Activated naive CD8-positive, alpha-beta T cell treated with anti-CD3 and anti-CD28 coated beads, Interleukin-2, amount 50 U/mL, for 24 hours (primary cell): ENCODE data around the gene CEACAM6.
"Not testable (repeated sequence)": the region's sequence is repeated elsewhere in the genome, so short reads cannot be mapped to it uniquely, and the experiment has no call there.

Experiments used
- ATAC-seq: fragments of 150-1000 bp; cut with Tn5 transposase; one replicate; pipeline ENCODE4 v1.10.0; 2021
- DNase-seq: peaks from one replicate; pipeline ENCODE4 v3.0.0; 2021
- H3K27ac Mint-ChIP-seq: one replicate; pipeline ENCODE4 v1.8.0; 2021; ENCODE audit warnings: mild to moderate bottlenecking, mixed read lengths
- H3K27me3 Mint-ChIP-seq: one replicate; pipeline ENCODE4 v1.8.0; 2021; ENCODE audit warnings: mixed read lengths
- H3K36me3 Mint-ChIP-seq: one replicate; pipeline ENCODE4 v1.8.0; 2021; ENCODE audit warnings: low read depth, mixed read lengths
- H3K4me1 Mint-ChIP-seq: one replicate; pipeline ENCODE4 v1.8.0; 2021; ENCODE audit warnings: mixed read lengths
- H3K4me3 Mint-ChIP-seq: one replicate; pipeline ENCODE4 v1.8.0; 2021; ENCODE audit warnings: mild to moderate bottlenecking, moderate library complexity, mixed read lengths
- H3K9me3 Mint-ChIP-seq: one replicate; pipeline ENCODE4 v1.8.0; 2021; ENCODE audit warnings: mixed read lengths

CEACAM6 gene

DNA sequence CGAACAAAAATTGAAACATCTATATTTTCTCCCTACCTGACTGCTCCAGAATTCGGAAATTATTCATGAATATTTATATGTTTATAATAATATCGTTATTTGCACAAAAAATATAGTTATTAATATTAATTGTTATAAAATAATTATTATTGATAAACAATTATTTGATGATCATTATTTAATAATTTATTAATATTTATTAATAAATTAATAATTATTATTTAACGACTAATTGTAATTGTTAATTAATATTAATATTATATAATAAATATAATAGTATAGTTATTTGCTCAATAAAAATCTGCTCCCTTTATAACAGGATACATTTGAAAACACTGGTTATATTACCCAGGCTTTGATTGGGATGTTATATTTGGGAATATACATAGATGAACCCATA is 14.3 kb downstream of the CEACAM6 start:
- Mint-ChIP-seq H3K4me1 (peaks cover 24% of the 10 kb centered on the region), H3K27ac (no peak overlapping the region), H3K36me3 (no peaks in the 10 kb centered on the region), H3K4me3 (no peak overlapping the region), H3K27me3 (peaks cover 56% of the 10 kb centered on the region), H3K9me3 (no peaks in the 10 kb centered on the region)
- ATAC-seq (no peak), DNase-seq (no peak)

DNA sequence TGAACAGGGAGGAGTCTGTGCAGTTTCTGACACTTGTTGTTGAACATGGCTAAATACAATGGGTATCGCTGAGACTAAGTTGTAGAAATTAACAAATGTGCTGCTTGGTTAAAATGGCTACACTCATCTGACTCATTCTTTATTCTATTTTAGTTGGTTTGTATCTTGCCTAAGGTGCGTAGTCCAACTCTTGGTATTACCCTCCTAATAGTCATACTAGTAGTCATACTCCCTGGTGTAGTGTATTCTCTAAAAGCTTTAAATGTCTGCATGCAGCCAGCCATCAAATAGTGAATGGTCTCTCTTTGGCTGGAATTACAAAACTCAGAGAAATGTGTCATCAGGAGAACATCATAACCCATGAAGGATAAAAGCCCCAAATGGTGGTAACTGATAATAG is 16.1 kb downstream of the CEACAM6 start:
- H3K4me3 Mint-ChIP-seq, result no peak overlapping the region
- peaks cover 59% of the 10 kb centered on the region for H3K27me3 Mint-ChIP-seq
- peaks cover 33% of the 10 kb centered on the region for H3K4me1 Mint-ChIP-seq
- ATAC-seq (no peak), DNase-seq (no peak)
- no peaks in the 10 kb centered on the region for H3K9me3 Mint-ChIP-seq
- H3K36me3 Mint-ChIP-seq, result no peaks in the 10 kb centered on the region
- no peak overlapping the region for H3K27ac Mint-ChIP-seq

DNA sequence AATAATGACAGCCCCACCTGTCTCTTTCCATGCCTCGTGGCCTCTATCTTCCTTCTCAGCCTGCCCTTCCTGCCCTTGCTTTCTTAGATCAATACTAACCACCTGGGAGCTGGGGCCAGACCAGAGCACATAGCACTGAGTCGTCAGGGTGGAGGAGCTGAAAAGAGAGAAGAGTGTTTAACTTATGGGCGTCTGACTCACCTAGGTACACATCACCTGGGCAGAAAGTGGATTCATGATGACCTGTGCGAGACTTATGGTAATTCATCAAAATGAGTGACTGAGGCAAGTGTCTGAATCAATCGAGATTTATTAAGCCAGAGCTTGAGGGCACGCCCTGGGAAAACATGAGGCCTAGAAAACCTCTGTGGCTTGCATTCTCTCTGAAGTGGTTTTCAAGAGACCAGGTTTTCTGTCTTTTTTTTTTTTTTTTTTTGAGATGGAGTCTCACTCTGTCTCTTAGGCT is 19.2 kb downstream of the CEACAM6 start:
- peak overlapping the region; percentile 79 for H3K27ac Mint-ChIP-seq
- peak; percentile 80 for ATAC-seq
- H3K4me1 Mint-ChIP-seq, result peaks cover 33% of the 10 kb centered on the region
- H3K36me3 Mint-ChIP-seq, result no peaks in the 10 kb centered on the region
- peak; percentile 36 for DNase-seq
- peaks cover 75% of the 10 kb centered on the region for H3K27me3 Mint-ChIP-seq
- H3K4me3 Mint-ChIP-seq, result peak overlapping the region; percentile 30
- H3K9me3 Mint-ChIP-seq, result no peaks in the 10 kb centered on the region

DNA sequence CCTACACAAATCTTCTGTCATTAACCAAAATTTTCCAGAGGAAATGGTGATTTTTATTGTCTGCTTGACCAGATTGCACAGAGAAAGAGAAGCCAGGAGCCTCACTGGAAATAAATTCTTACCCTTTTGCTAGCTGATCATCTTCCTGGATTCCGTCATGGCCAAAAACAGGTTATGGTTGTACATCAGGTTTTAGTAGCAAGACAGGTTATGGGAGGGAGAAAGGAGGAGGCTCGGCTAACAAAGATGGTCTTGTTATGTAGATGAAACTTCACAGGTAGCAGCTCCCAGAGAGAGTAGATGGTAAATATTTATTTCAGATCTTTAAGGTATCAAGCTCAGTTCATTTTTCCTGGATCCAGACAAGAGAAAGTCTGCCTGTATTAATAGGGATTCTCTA is 21.4 kb downstream of the CEACAM6 start:
- no peaks in the 10 kb centered on the region for H3K36me3 Mint-ChIP-seq
- H3K9me3 Mint-ChIP-seq, result no peaks in the 10 kb centered on the region
- ATAC-seq (no peak), DNase-seq (no peak)
- H3K27me3 Mint-ChIP-seq, result peaks cover 80% of the 10 kb centered on the region
- H3K4me1 Mint-ChIP-seq, result peaks cover 33% of the 10 kb centered on the region
- no peak overlapping the region for H3K27ac Mint-ChIP-seq
- no peak overlapping the region for H3K4me3 Mint-ChIP-seq

DNA sequence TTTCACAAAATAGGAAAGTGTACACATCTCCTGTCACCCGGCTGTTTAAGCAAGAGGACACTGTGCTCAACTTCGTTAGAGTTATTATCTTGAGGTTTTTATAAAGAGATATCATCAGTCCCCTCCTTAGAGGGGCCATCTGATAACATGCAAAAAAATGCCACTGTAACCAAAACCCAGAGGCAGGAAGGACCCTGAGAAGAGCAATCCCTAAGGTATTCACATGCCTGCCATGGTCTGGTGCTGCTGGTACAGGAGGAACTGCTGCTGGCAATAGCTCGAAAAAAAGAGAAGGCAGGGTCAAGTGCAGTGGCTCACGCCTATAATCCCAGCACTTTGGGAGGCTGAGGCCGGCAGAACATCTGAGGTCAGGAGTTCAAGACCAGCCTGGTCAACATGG is 28.3 kb downstream of the CEACAM6 start:
- Mint-ChIP-seq H3K36me3 (no peaks in the 10 kb centered on the region), H3K4me1 (peaks cover 17% of the 10 kb centered on the region), H3K4me3 (no peak overlapping the region), H3K9me3 (no peaks in the 10 kb centered on the region), H3K27ac (no peak overlapping the region), H3K27me3 (peaks cover 73% of the 10 kb centered on the region)
- ATAC-seq (no peak), DNase-seq (no peak)

DNA sequence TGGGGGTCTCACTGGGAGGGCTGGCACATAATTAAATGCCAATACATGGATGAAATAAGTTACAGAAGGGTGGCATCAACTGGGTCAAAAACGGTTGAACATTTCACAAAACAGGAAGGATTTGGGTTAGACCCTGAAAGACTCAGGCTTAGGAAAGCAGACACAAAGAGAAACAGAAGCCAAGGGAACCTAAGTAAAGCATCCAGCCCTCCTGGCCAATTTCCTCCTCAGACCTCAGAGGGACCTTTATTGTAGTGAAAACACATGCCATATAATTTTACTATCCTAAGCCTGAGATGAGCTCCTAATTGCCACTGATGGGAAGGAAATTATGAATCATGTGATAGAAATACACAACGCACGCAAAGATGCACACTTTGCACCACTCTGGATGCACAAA is 29.0 kb downstream of the CEACAM6 start:
- DNase-seq (no peak), ATAC-seq (no peak)
- Mint-ChIP-seq H3K27ac (no peak overlapping the region), H3K36me3 (no peaks in the 10 kb centered on the region), H3K27me3 (peaks cover 71% of the 10 kb centered on the region), H3K9me3 (no peaks in the 10 kb centered on the region), H3K4me1 (peaks cover 17% of the 10 kb centered on the region), H3K4me3 (no peak overlapping the region)

DNA sequence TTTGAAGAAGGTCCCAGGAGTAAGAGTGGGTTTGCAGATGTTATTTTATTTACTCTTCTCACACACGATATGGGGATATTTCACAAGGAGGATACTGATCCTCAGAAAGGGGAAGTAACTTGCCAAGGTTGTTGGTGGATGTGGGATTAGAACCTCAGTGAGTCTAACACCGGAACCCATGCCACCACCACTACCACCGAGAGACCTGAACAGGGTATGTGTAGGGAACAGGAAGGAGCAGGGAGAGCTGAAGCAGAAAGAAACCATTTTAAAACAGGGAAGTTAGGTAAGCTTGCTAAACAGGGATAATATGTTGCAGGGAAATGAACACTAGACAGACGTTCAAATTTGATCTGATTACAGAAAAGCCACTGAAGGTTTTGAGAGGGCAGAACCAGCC is 29.4 kb downstream of the CEACAM6 start:
- H3K27ac Mint-ChIP-seq, result no peak overlapping the region
- no peak overlapping the region for H3K4me3 Mint-ChIP-seq
- no peak for ATAC-seq

DNA sequence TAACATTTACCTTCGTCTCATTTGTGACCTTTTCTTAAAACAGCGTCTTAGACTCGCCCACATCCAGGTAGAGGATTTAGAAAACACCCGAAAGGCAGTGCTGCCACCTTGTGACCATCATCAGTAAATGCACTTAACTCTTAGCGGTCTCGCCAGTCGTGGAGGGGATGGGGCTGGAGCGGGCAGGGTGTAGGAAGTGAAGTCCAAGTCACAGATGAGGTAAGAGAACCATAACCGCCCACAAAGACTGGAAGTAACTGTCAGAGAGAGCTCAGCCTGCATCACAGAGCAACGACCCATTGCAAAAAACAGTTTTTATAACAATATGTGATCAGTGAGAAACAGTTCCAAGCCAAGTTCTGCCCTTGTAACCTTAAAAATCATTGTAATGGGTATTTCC is 30.3 kb downstream of the CEACAM6 start:
- Mint-ChIP-seq H3K27ac (peak overlapping the region; percentile 26), H3K36me3 (no peaks in the 10 kb centered on the region), H3K9me3 (no peaks in the 10 kb centered on the region), H3K4me1 (peaks cover 17% of the 10 kb centered on the region), H3K27me3 (peaks cover 63% of the 10 kb centered on the region), H3K4me3 (peak overlapping the region; percentile 3)
- DNase-seq (peak; percentile 68), ATAC-seq (peak; percentile 85)

More for the DNA sequence above, 29.4 kb downstream of the CEACAM6 start:
- no peaks in the 10 kb centered on the region for H3K9me3 Mint-ChIP-seq
- no peak for DNase-seq
- peaks cover 69% of the 10 kb centered on the region for H3K27me3 Mint-ChIP-seq
- peaks cover 17% of the 10 kb centered on the region for H3K4me1 Mint-ChIP-seq
- H3K36me3 Mint-ChIP-seq, result no peaks in the 10 kb centered on the region

DNA sequence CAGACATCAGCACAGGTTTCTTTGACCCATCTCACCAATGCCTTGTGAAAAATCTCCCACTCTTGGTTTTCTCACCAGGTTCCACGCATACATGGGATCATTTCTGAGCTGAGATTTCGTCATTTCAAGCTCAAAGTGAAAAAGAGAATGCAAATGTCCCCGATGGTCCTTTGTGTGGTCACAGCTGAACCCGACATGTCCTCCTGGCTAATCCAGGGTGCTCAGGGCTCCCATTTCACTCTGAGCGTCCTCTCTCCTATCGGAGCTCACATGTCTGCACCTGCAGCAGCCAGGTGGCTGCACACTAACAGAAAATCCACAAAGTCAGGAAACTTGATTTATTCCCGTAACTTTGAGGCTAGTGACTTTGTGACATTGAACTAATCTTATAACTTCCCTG is 31.7 kb downstream of the CEACAM6 start:
- ATAC-seq (no peak), DNase-seq (no peak)
- H3K4me1 Mint-ChIP-seq, result peaks cover 17% of the 10 kb centered on the region
- H3K27ac Mint-ChIP-seq, result no peak overlapping the region
- no peaks in the 10 kb centered on the region for H3K9me3 Mint-ChIP-seq
- no peaks in the 10 kb centered on the region for H3K36me3 Mint-ChIP-seq
- no peak overlapping the region for H3K4me3 Mint-ChIP-seq
- peaks cover 60% of the 10 kb centered on the region for H3K27me3 Mint-ChIP-seq

DNA sequence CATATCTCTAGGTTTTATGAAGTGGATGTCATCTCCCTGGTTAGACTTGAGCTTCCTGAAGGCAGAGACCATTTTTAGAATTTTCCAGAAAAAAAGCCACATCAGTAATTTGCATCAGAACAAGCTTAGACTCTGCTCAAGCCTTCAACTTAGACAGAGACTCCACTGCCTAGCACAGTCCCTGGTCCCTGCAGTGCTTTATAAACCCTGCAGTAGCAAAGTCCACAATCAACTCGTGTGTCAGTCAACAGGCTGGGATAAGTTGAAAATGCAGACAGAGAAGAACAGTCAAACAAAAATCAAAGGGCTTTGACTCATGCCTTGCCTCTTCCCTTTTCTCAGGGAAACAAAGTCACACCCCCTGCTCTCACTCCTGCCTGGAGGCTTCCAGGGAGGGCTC is 33.2 kb downstream of the CEACAM6 start:
- Mint-ChIP-seq H3K27me3 (peaks cover 63% of the 10 kb centered on the region), H3K4me1 (peaks cover 17% of the 10 kb centered on the region)
- DNase-seq, H3K4me3 Mint-ChIP-seq, H3K9me3 Mint-ChIP-seq, H3K36me3 Mint-ChIP-seq, H3K27ac Mint-ChIP-seq, ATAC-seq: not testable (repeated sequence)

DNA sequence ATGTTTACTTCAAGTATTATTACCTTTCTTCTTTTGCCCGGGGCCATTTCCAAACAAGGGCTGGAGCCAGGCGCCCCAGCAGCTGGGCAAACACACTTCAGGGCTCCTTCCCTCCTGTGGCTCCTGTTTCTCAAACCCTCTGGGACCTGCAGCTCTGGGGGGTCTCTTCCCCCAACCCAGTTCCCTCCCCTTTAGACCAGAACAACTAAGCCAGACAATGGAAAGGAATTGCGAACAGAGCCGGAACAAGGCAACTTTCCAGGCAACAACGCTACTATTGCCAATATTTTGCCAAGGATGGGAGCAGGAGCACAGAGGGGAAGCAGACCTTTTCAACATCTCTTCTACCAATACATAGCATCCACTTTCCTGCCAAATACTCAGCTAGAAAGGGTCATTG is 33.7 kb downstream of the CEACAM6 start:
- H3K9me3 Mint-ChIP-seq, H3K27ac Mint-ChIP-seq, H3K4me3 Mint-ChIP-seq, DNase-seq, ATAC-seq, H3K36me3 Mint-ChIP-seq: not testable (repeated sequence)
- H3K4me1 Mint-ChIP-seq, result peaks cover 17% of the 10 kb centered on the region
- H3K27me3 Mint-ChIP-seq, result peaks cover 63% of the 10 kb centered on the region

DNA sequence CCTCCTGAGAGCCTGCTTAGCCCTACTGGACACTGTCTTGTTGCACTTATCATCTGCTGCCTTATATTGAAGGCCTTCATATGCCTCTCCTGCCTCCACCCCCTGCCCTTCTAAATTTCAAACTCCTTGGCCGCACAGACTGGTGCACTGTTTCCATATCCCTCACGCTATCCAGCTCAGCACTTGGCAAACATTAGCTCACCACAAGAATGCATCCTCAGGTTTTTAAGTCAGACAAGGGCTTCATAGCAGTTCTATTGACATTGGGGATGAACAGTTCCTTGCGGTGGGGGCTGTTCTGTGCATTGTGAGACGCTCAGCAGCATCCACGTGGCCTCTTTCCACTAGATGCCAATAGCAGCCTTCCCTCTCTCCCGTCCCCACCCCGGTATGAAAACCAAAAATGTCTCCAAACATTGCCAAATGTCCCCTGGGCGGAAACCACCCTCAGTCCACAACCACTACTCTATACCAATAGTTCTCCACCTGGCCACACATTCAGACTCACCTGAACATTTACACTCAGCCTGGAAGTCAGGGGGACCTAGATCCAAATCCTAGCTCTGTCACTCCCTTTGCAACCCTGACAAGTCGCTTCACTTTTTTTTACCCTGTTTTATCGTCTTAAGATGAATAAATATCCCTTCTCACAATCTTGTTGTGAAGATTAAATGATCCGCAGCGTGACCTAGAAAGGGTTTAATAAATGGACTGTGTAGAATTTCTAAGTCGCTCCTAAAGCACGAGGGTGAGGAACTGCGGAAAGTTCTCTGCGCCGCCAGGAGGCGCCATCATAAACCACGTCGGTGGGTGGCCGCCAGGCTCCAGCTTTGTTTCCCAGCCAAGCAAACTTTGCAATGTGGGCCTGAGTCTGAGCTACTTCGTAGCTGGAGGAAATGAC is 37.4 kb downstream of the CEACAM6 start:
- peaks cover 42% of the 10 kb centered on the region for H3K27me3 Mint-ChIP-seq
- H3K27ac Mint-ChIP-seq, result no peak overlapping the region
- H3K4me3 Mint-ChIP-seq, result no peak overlapping the region
- H3K9me3 Mint-ChIP-seq, result no peaks in the 10 kb centered on the region
- no peaks in the 10 kb centered on the region for H3K4me1 Mint-ChIP-seq
- H3K36me3 Mint-ChIP-seq, result no peaks in the 10 kb centered on the region
- ATAC-seq (no peak), DNase-seq (peak; percentile 64)

DNA sequence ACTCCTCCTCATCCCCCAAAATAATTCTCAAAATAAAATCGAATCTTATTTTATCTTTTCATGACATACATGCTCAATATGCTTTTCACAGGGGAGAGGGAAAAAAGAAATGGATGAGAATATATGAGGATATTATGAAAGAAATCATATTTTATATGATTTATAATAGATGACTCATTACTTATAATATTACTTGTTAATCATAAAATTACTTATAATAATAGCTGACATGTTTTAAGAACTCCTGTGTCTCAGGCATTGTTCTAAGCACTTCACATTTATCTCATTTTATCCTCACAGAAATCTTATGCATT is 38.0 kb downstream of the CEACAM6 start:
- H3K4me3 Mint-ChIP-seq, result no peak overlapping the region
- no peaks in the 10 kb centered on the region for H3K9me3 Mint-ChIP-seq
- ATAC-seq (no peak), DNase-seq (no peak)
- no peaks in the 10 kb centered on the region for H3K4me1 Mint-ChIP-seq
- no peaks in the 10 kb centered on the region for H3K36me3 Mint-ChIP-seq
- no peak overlapping the region for H3K27ac Mint-ChIP-seq
- H3K27me3 Mint-ChIP-seq, result peaks cover 40% of the 10 kb centered on the region

DNA sequence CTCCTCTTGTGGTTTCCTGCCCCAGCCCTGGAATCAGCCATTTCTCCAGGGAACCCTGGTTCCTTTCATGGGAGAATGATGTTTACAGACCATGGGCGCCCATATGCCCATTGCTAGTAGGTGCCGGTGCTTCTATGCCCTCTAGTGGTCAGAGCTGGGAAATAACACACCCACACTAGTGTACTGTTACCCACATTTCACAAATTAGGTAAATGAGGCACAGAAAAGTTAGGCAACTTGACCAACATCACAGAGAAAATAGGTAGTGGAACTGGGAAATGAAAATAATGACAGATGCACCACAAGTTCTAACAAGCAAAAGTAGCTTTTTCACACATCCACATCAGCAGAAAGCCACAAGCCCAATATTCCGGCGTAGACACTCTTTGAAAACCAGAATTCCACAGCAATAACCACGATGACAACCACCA is 39.7 kb downstream of the CEACAM6 start:
- H3K27ac Mint-ChIP-seq, result no peak overlapping the region
- DNase-seq (peak; percentile 67), ATAC-seq (peak; percentile 86)
- no peaks in the 10 kb centered on the region for H3K36me3 Mint-ChIP-seq
- no peaks in the 10 kb centered on the region for H3K9me3 Mint-ChIP-seq
- no peaks in the 10 kb centered on the region for H3K4me1 Mint-ChIP-seq
- H3K27me3 Mint-ChIP-seq, result peaks cover 32% of the 10 kb centered on the region
- no peak overlapping the region for H3K4me3 Mint-ChIP-seq

DNA sequence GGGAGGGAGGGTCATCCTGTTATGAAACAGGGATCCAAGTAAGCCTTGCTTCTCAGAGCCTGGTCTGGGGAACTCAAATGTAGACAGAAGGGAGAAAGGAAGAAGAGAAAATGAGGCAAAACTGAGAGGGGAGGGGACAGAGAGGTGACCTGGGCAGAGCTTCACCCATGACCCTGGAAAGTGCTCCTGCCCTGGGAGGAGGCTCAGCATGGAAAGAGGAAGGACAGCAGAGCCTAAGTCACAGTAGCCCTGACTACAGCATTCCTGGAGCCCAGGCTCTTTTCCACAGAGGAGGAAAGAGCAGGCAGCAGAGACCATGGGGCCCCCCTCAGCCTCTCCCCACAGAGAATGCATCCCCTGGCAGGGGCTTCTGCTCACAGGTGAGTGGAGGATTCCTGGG is 41.0 kb downstream of the CEACAM6 start, which contains the start of gene CEACAM3:
CEACAM3 (plus strand) TSS at position 226 of the 400 bp plus-strand sequence; CDS start at position 317, 91 bp downstream.
- no peak for ATAC-seq
- Mint-ChIP-seq H3K4me1 (no peaks in the 10 kb centered on the region), H3K27me3 (peaks cover 31% of the 10 kb centered on the region), H3K4me3 (no peak within 1 kb of the TSS), H3K27ac (no peak within 1 kb of the TSS), H3K9me3 (no peaks in the 10 kb centered on the region), H3K36me3 (no peaks in the 10 kb centered on the region)
- DNase-seq, result no peak
